IMR-90 (cell line): ENCODE measurements around the gene EIF4G3. TPM values are rescaled to one million over a fixed set of nuclear protein-coding genes. Genes with fewer than 3 reads are reported as not detected.

Experiments used
- ATAC-seq: fragments of 200-7000 bp; cut with Tn5 transposase; 2 replicates; pipeline ENCODE4 v1.9.1; 2020; ENCODE audit warnings: low read depth, mild to moderate bottlenecking, moderate library complexity
- BruUV-seq: library from RNA; stranded (reverse); fragments of 400-500 nt; replicated peaks from 2 replicates; lab custom pipeline; 2021; lab: Mats Ljungman, UMichigan
- CTCF ChIA-PET: fragments of 300-600 bp; formaldehyde crosslinking; extraction: SDS; loops from one replicate; lab custom pipeline; 2021; ENCODE audit warnings: antibody characterized with exemption; lab: Yijun Ruan, JAX
- POLR2A ChIA-PET: fragments of 300-600 bp; sonication (Branson Sonifier 250); formaldehyde crosslinking; loops from one replicate; lab custom pipeline; 2022; ENCODE audit warnings: antibody characterized with exemption; ENCODE audit not compliant: unreplicated experiment; lab: Charles Lee
- DNase-seq: peaks from one replicate; pipeline ENCODE4 v3.0.0; 2013
- H2AFZ ChIP-seq: replicated peaks from 2 replicates; pipeline ENCODE3; 2013; ENCODE audit warnings: low read length, mild to moderate bottlenecking; ENCODE audit not compliant: poor library complexity
- H2AK5ac ChIP-seq: 2 replicates; pipeline ENCODE4 v1.6.1; 2013; ENCODE audit warnings: low read depth, low read length, inconsistent platforms
- H2AK9ac ChIP-seq: replicated peaks from 2 replicates; pipeline ENCODE3; 2013; ENCODE audit warnings: mild to moderate bottlenecking, low read depth, low read length, moderate library complexity; ENCODE audit not compliant: poor library complexity
- H2BK120ac ChIP-seq: 2 replicates; pipeline ENCODE4 v1.6.1; 2013; ENCODE audit warnings: low read depth, low read length, inconsistent platforms
- H2BK15ac ChIP-seq: 3 replicates; pipeline ENCODE4 v1.6.1; 2013; ENCODE audit warnings: low read depth, low read length, inconsistent platforms
- H2BK20ac ChIP-seq: 2 replicates; pipeline ENCODE4 v1.6.1; 2013; ENCODE audit warnings: low read depth, mild to moderate bottlenecking, inconsistent platforms, low read length, moderate library complexity
- H2BK5ac ChIP-seq: 2 replicates; pipeline ENCODE4 v1.6.1; 2013; ENCODE audit warnings: mild to moderate bottlenecking, low read depth, low read length, inconsistent platforms; ENCODE audit not compliant: poor library complexity, severe bottlenecking
- H3K14ac ChIP-seq: replicated peaks from 2 replicates; pipeline ENCODE4 v1.6.1; 2013; ENCODE audit warnings: low read depth, low read length, inconsistent platforms
- H3K18ac ChIP-seq: 2 replicates; pipeline ENCODE4 v1.6.1; 2013; ENCODE audit warnings: low read depth, low read length, control low read depth
- H3K23ac ChIP-seq: 2 replicates; pipeline ENCODE4 v1.6.1; 2013; ENCODE audit warnings: low read depth, low read length, inconsistent platforms
- H3K27ac ChIP-seq: 2 replicates; pipeline ENCODE4 v1.5.1; 2013; ENCODE audit warnings: mild to moderate bottlenecking, control low read depth, low read length; ENCODE audit not compliant: insufficient read depth
- H3K27me3 ChIP-seq: 2 replicates; pipeline ENCODE4 v1.6.1; 2013; ENCODE audit warnings: low read length; ENCODE audit not compliant: control insufficient read depth, insufficient read depth
- H3K36me3 ChIP-seq: 2 replicates; pipeline ENCODE4 v1.6.1; 2013; ENCODE audit warnings: low read length, mixed read lengths; ENCODE audit not compliant: control insufficient read depth, insufficient read depth
- H3K4ac ChIP-seq: 2 replicates; pipeline ENCODE4 v1.6.1; 2013; ENCODE audit warnings: low read depth, low read length, inconsistent platforms
- H3K4me1 ChIP-seq: 2 replicates; pipeline ENCODE4 v1.6.1; 2013; ENCODE audit warnings: low read length, mixed read lengths; ENCODE audit not compliant: control insufficient read depth, insufficient read depth
- H3K4me2 ChIP-seq: 2 replicates; pipeline ENCODE4 v1.6.1; 2013; ENCODE audit warnings: low read depth, mild to moderate bottlenecking, control low read depth, low read length, moderate library complexity
- H3K4me3 ChIP-seq: 2 replicates; pipeline ENCODE4 v1.5.1; 2013; ENCODE audit warnings: low read depth, mild to moderate bottlenecking, control low read depth, low read length, moderate library complexity; ENCODE audit not compliant: insufficient read depth
- H3K56ac ChIP-seq: 2 replicates; pipeline ENCODE4 v1.6.1; 2013; ENCODE audit warnings: low read length, inconsistent platforms; ENCODE audit not compliant: insufficient read depth; ENCODE audit errors: extremely low read depth
- H3K79me1 ChIP-seq, 2 experiments: 2 replicates each; pipeline ENCODE4 v1.6.1; 2013; ENCODE audit warnings: low read length in 2 of 2, inconsistent platforms in 1 of 2, low read depth in 1 of 2
- H3K9ac ChIP-seq: 2 replicates; pipeline ENCODE4 v1.6.1; 2013; ENCODE audit warnings: low read depth, low read length, control low read depth
- H3K9me1 ChIP-seq: 2 replicates; pipeline ENCODE4 v1.6.1; 2013; ENCODE audit warnings: low read length, inconsistent platforms; ENCODE audit not compliant: insufficient read depth
- H3K9me3 ChIP-seq: 2 replicates; pipeline ENCODE4 v1.6.1; 2013; ENCODE audit warnings: low read length; ENCODE audit not compliant: control insufficient read depth, insufficient read depth
- H4K20me1 ChIP-seq: 2 replicates; pipeline ENCODE4 v1.6.1; 2013; ENCODE audit warnings: low read length, inconsistent platforms; ENCODE audit not compliant: insufficient read depth
- H4K5ac ChIP-seq: 2 replicates; pipeline ENCODE4 v1.6.1; 2013; ENCODE audit warnings: mild to moderate bottlenecking, low read depth, low read length, control low read depth
- H4K8ac ChIP-seq, 2 experiments: 2 replicates each; pipeline ENCODE4 v1.6.1; 2013; ENCODE audit warnings: low read depth in 2 of 2, low read length in 2 of 2, control low read depth in 1 of 2, inconsistent platforms in 1 of 2
- H4K91ac ChIP-seq: 2 replicates; pipeline ENCODE4 v1.6.1; 2013; ENCODE audit warnings: low read depth, low read length, inconsistent platforms; ENCODE audit not compliant: insufficient read depth
- BHLHE40 ChIP-seq: fragments of 150-350 bp; IDR thresholded peaks from 2 replicates; pipeline ENCODE4 v1.6.1; 2016; ENCODE audit warnings: mild to moderate bottlenecking, low read depth, low read length
- CEBPB ChIP-seq: IDR thresholded peaks from 2 replicates; pipeline ENCODE4 v1.6.1; 2012; ENCODE audit warnings: low read depth, low read length, improper control_type of control experiment
- CHD1 ChIP-seq: IDR thresholded peaks from 2 replicates; pipeline ENCODE4 v1.6.1; 2012; ENCODE audit warnings: low read depth, low read length, improper control_type of control experiment
- CTCF ChIP-seq: conservative IDR thresholded peaks from 2 replicates; pipeline ENCODE4 v1.5.1; 2012; ENCODE audit warnings: mild to moderate bottlenecking, low read depth, low read length, improper control_type of control experiment
- ELK1 ChIP-seq: fragments of 150-350 bp; IDR thresholded peaks from 2 replicates; pipeline ENCODE4 v1.6.1; 2016; ENCODE audit warnings: low read depth, mild to moderate bottlenecking, low read length, moderate library complexity, borderline replicate concordance
- FOS ChIP-seq: fragments of 150-350 bp; IDR thresholded peaks from 2 replicates; pipeline ENCODE4 v1.6.1; 2016; ENCODE audit warnings: low read depth, low read length
- MAFK ChIP-seq: IDR thresholded peaks from 2 replicates; pipeline ENCODE4 v1.6.1; 2012; ENCODE audit warnings: low read depth, low read length, improper control_type of control experiment
- MAZ ChIP-seq: IDR thresholded peaks from 2 replicates; pipeline ENCODE4 v1.6.1; 2012; ENCODE audit warnings: low read depth, mild to moderate bottlenecking, low read length, improper control_type of control experiment, moderate library complexity, borderline replicate concordance
- MXI1 ChIP-seq: IDR thresholded peaks from 2 replicates; pipeline ENCODE4 v1.6.1; 2012; ENCODE audit warnings: low read depth, mild to moderate bottlenecking, low read length, moderate library complexity, borderline replicate concordance
- NFE2L2 ChIP-seq: fragments of 150-350 bp; IDR thresholded peaks from 2 replicates; pipeline ENCODE4 v1.6.1; 2016; ENCODE audit warnings: low read depth, mild to moderate bottlenecking, low read length
- POLR2A ChIP-seq: IDR thresholded peaks from 2 replicates; pipeline ENCODE4 v1.6.1; 2012; ENCODE audit warnings: mild to moderate bottlenecking, low read depth, low read length
- RAD21 ChIP-seq: IDR thresholded peaks from 2 replicates; pipeline ENCODE4 v1.6.1; 2012; ENCODE audit warnings: low read length, improper control_type of control experiment
- RCOR1 ChIP-seq: IDR thresholded peaks from 2 replicates; pipeline ENCODE4 v1.6.1; 2012; ENCODE audit warnings: mild to moderate bottlenecking, low read length, improper control_type of control experiment; ENCODE audit not compliant: insufficient replicate concordance
- RFX5 ChIP-seq: IDR thresholded peaks from 2 replicates; pipeline ENCODE4 v1.8.0; 2012; ENCODE audit warnings: low read depth, mild to moderate bottlenecking, low read length, moderate library complexity
- SMC3 ChIP-seq: fragments of 150-350 bp; IDR thresholded peaks from 2 replicates; pipeline ENCODE4 v1.6.1; 2016; ENCODE audit warnings: low read depth, mild to moderate bottlenecking, antibody characterized with exemption, low read length, moderate library complexity
- USF2 ChIP-seq: fragments of 150-350 bp; IDR thresholded peaks from 2 replicates; pipeline ENCODE4 v1.6.1; 2017; ENCODE audit warnings: mild to moderate bottlenecking, antibody characterized with exemption, low read length, low read depth
- WGBS, 2 experiments: methylation state at CpG; one replicate each; pipeline versions ENCODE4 v1.1.5 to v1.1.7; 2013; ENCODE audit warnings: missing lambda C conversion rate in 2 of 2; ENCODE audit not compliant: insufficient read length in 1 of 2; ENCODE audit errors: extremely low coverage in 2 of 2; 5-methylcytosine and 5-hydroxymethylcytosine counted together
- dilution Hi-C: fragments of 300-500 bp; cut with HindIII; formaldehyde crosslinking; loops from one replicate; pipeline ENCODE4 v1.14.3; 2018; ENCODE audit warnings: low sequenced_read_pairs; ENCODE audit not compliant: unreplicated experiment
- in situ Hi-C: fragments of 300-500 bp; cut with MboI; formaldehyde crosslinking; loops from 3 replicates; pipeline ENCODE4 v1.14.3; 2019; ENCODE audit warnings: low sequenced_read_pairs, inconsistent platforms, mixed read lengths
- intact Hi-C: fragments of 100-400 bp; cut with micrococcal nuclease; formaldehyde crosslinking; loops from 2 replicates; pipeline ENCODE4 v1.10.0; 2022
- polyA plus RNA-seq, 3 experiments: library from polyadenylated mRNA; depleted of rRNA; stranded (reverse); fragments of >200 nt; gene quantifications; 2 replicates each; pipeline ENCODE4 v1.2.3, GENCODE V29; 2012; ENCODE audit warnings: low replicate concordance in 1 of 3
- total RNA-seq: library from RNA; depleted of rRNA; stranded (reverse); fragments of >200 nt; gene quantifications from 2 replicates; pipeline ENCODE4 v1.2.3, GENCODE V29; 2012

Gene EIF4G3
- total and polyA plus RNA-seq, 2 of the 4 experiments (the other 2 are of a cell fraction): 25.8 to 49.2 TPM

GRCh38 chr1:20848162-20848561 is 328.5 kb downstream of the EIF4G3 start:
- no peak overlapping the region for H4K8ac ChIP-seq
- no peak overlapping the region for H3K4me2 ChIP-seq
- H3K4ac ChIP-seq: peak overlapping the region; percentile 27; the same call in 1 of the 2 replicates
- peaks cover 5% of the 10 kb centered on the region; the same call in 1 of the 2 replicates for H3K9me1 ChIP-seq
- H4K91ac ChIP-seq: no peak overlapping the region
- no peaks in the 10 kb centered on the region for H3K9me3 ChIP-seq
- no peak overlapping the region for H3K14ac ChIP-seq
- H3K23ac ChIP-seq: no peak overlapping the region
- H2AK9ac ChIP-seq: no peak overlapping the region
- DNase-seq (peak; percentile 49), ATAC-seq (peak; percentile 63)
- ChIA-PET CTCF (no interaction called here), POLR2A (no interaction called here)
- no peaks in the 10 kb centered on the region for H4K20me1 ChIP-seq
- peaks cover 0 to 5% of the 10 kb centered on the region in 2 experiments; a peak in 1 of 4 replicates for H3K79me1 ChIP-seq
- no peak overlapping the region for H4K5ac ChIP-seq
- intact Hi-C loops: loop anchor here (5.0 kb wide), 1 partner anchor 119 kb away; no protein-coding TSS in a partner anchor
- H3K27me3 ChIP-seq: no peaks in the 10 kb centered on the region
- peak overlapping the region; percentile 19; the same call in 1 of the 2 replicates for H3K56ac ChIP-seq
- WGBS, 2 experiments: no CpG with 5 or more reads among the region's 1 CpG
- H2BK20ac ChIP-seq: peak overlapping the region; percentile 49; the same call in 1 of the 2 replicates
- BruUV-seq: no TSS peak
- peak overlapping the region; percentile 52 for H2BK5ac ChIP-seq
- dilution Hi-C loops: no loop called here
- H3K4me3 ChIP-seq: no peak overlapping the region
- H2BK15ac ChIP-seq: no peak overlapping the region
- H2BK120ac ChIP-seq: peak overlapping the region; percentile 53; the same call in 1 of the 2 replicates
- H2AK5ac ChIP-seq: no peak overlapping the region
- TF ChIP-seq RCOR1 (no peak), USF2 (no peak), MAFK (no peak), NFE2L2 (no peak), CTCF (no peak), CEBPB (no peak), FOS (no peak), SMC3 (no peak), RAD21 (no peak), MAZ (no peak), POLR2A (no peak), RFX5 (no peak), ELK1 (no peak), BHLHE40 (no peak), MXI1 (no peak), CHD1 (no peak)
- H3K4me1 ChIP-seq: peaks cover 8% of the 10 kb centered on the region
- H3K27ac ChIP-seq: no peak overlapping the region
- in situ Hi-C loops: no loop called here
- no peak overlapping the region for H2AFZ ChIP-seq
- H3K9ac ChIP-seq: no peak overlapping the region
- peaks cover 29% of the 10 kb centered on the region for H3K36me3 ChIP-seq
- no peak overlapping the region for H3K18ac ChIP-seq
